K562 (cell line): ENCODE data around the gene MMP24. TPM values are rescaled to one million over a fixed set of nuclear protein-coding genes. Genes with fewer than 3 reads are reported as not detected.

Source experiments
- CREM ChIP-seq: IDR thresholded peaks from 2 replicates; pipeline ENCODE4 v1.6.1; 2014; ENCODE audit warnings: antibody characterized with exemption, low read depth
- DPF2 ChIP-seq: fragments of 450-650 bp; IDR thresholded peaks from 2 replicates; pipeline ENCODE4 v1.6.1; 2016
- EP400 ChIP-seq: fragments of 450-650 bp; IDR thresholded peaks from 2 replicates; pipeline ENCODE4 v1.6.1; 2017; ENCODE audit warnings: antibody characterized with exemption, mild to moderate bottlenecking, moderate library complexity
- HDAC1 ChIP-seq, 2 experiments: fragments of 450-650 bp; IDR thresholded peaks; 2 replicates each; pipeline ENCODE4 v1.6.1; 2016 to 2017; ENCODE audit warnings: inconsistent platforms in 1 of 2, mild to moderate bottlenecking in 1 of 2, moderate library complexity in 1 of 2
- HIVEP1 ChIP-seq: fragments of 250-450 bp; sonication (Bioruptor Pico); IDR thresholded peaks from 2 replicates; pipeline ENCODE4 v1.4.0; 2020; ENCODE audit warnings: mild to moderate bottlenecking
- HNRNPUL1 ChIP-seq: fragments of 200-400 bp; formaldehyde crosslinking; IDR thresholded peaks from 2 replicates; pipeline ENCODE4 v1.6.1; 2017; ENCODE audit warnings: low read length
- NFIC ChIP-seq: fragments of 450-650 bp; IDR thresholded peaks from 2 replicates; pipeline ENCODE4 v1.6.1; 2017; ENCODE audit warnings: mild to moderate bottlenecking, inconsistent platforms
- POLR2B ChIP-seq: fragments of 450-650 bp; IDR thresholded peaks from 2 replicates; pipeline ENCODE4 v1.6.1; 2018; ENCODE audit warnings: low read depth; ENCODE audit not compliant: partially characterized antibody
- TAF1 ChIP-seq: IDR thresholded peaks from 2 replicates; pipeline ENCODE4 v1.6.1; 2011; ENCODE audit warnings: mild to moderate bottlenecking, low read length, moderate library complexity; ENCODE audit not compliant: insufficient read depth, control insufficient read depth, severe bottlenecking; ENCODE audit errors: extremely low read depth
- TAF7 ChIP-seq: fragments of 450-650 bp; IDR thresholded peaks from 2 replicates; pipeline ENCODE4 v1.6.1; 2016; ENCODE audit warnings: missing genetic modification characterization, missing compliant biosample characterization
- TCFL5 ChIP-seq: fragments of 250-450 bp; sonication (Bioruptor Pico); conservative IDR thresholded peaks from 2 replicates; pipeline ENCODE4 v1.6.1; 2021; ENCODE audit warnings: mild to moderate bottlenecking, moderate library complexity, matching md5 sums
- ZNF780A ChIP-seq: fragments of 250-450 bp; sonication (Bioruptor Pico); IDR thresholded peaks from 2 replicates; pipeline ENCODE4 v1.5.0; 2021; ENCODE audit warnings: mild to moderate bottlenecking
- polyA plus RNA-seq, 8 experiments: library from polyadenylated mRNA; depleted of rRNA in 4 of 8; stranded (reverse) in 5 of 8; unstranded in 3 of 8; fragments of >200 nt; fragmentation: Nextera tagmentation in 2 of 8; fragmentation: Illumina TruSeq in 1 of 8; extraction: Ambion mirVana in 2 of 8; extraction: Trizol in 1 of 8; gene quantifications; 2 replicates each; pipeline versions ENCODE4 v1.2.1 to v1.2.3, GENCODE V29; 2011 to 2014; ENCODE audit warnings: inconsistent platforms in 1 of 8, missing spikeins in 1 of 8
- total RNA-seq, 7 experiments: library from RNA; depleted of rRNA in 6 of 7; stranded (reverse); fragments of >200 nt in 6 of 7; fragmentation: Illumina TruSeq in 2 of 7; extraction: Trizol in 2 of 7; gene quantifications; 2 replicates each; pipeline versions ENCODE4 v1.2.1 to v1.2.3, GENCODE V29; 2011 to 2021; ENCODE audit warnings: low replicate concordance in 1 of 7
- TF ChIP-seq, protein P1 (sequence below): fragments of 150-350 bp; IDR thresholded peaks from 2 replicates; pipeline ENCODE4 v1.6.1; 2014; ENCODE audit warnings: low read depth, mild to moderate bottlenecking, low read length, borderline replicate concordance
- TF ChIP-seq, protein P2 (sequence below): fragments of 200-400 bp; formaldehyde crosslinking; IDR thresholded peaks from 2 replicates; pipeline ENCODE4 v1.6.1; 2017; ENCODE audit warnings: mild to moderate bottlenecking, low read depth, low read length, moderate library complexity
- TF ChIP-seq, protein P3 (sequence below): fragments of 450-650 bp; IDR thresholded peaks from 2 replicates; pipeline ENCODE4 v1.6.1; 2016
- TF ChIP-seq, protein P4 (sequence below): sonication (generic); formaldehyde crosslinking; IDR thresholded peaks from 2 replicates; pipeline ENCODE4 v1.9.0; 2022; ENCODE audit warnings: mild to moderate bottlenecking, missing genetic modification reagents
- TF ChIP-seq, protein P5 (sequence below): sonication (generic); formaldehyde crosslinking; IDR thresholded peaks from 2 replicates; pipeline ENCODE4 v1.8.0; 2023; ENCODE audit warnings: missing genetic modification reagents, mild to moderate bottlenecking, borderline replicate concordance

MMP24 gene
- total and polyA plus RNA-seq, 9 of the 15 experiments (the other 6 are each of a cell fraction or from before 2014, with no cell fraction given), result 0.03 to 0.07 (median 0.03) TPM; not detected in 6

DNA sequence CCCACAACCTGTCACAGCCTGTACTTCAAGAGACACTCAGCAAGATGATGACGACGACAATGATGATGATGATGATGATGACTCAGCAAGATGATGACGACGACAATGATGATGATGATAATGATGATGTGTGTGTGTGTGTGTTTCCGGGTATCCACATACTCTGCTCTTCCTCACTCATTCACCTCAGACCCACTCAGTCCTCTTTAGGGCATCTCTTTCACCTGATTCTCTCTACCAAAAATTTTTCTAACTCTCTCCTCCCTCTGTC is 59.3 kb downstream of the MMP24 start (continued):
- TF ChIP-seq, protein P1, sequence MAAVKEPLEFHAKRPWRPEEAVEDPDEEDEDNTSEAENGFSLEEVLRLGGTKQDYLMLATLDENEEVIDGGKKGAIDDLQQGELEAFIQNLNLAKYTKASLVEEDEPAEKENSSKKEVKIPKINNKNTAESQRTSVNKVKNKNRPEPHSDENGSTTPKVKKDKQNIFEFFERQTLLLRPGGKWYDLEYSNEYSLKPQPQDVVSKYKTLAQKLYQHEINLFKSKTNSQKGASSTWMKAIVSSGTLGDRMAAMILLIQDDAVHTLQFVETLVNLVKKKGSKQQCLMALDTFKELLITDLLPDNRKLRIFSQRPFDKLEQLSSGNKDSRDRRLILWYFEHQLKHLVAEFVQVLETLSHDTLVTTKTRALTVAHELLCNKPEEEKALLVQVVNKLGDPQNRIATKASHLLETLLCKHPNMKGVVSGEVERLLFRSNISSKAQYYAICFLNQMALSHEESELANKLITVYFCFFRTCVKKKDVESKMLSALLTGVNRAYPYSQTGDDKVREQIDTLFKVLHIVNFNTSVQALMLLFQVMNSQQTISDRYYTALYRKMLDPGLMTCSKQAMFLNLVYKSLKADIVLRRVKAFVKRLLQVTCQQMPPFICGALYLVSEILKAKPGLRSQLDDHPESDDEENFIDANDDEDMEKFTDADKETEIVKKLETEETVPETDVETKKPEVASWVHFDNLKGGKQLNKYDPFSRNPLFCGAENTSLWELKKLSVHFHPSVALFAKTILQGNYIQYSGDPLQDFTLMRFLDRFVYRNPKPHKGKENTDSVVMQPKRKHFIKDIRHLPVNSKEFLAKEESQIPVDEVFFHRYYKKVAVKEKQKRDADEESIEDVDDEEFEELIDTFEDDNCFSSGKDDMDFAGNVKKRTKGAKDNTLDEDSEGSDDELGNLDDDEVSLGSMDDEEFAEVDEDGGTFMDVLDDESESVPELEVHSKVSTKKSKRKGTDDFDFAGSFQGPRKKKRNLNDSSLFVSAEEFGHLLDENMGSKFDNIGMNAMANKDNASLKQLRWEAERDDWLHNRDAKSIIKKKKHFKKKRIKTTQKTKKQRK, result no peak
- TF ChIP-seq, protein P2, sequence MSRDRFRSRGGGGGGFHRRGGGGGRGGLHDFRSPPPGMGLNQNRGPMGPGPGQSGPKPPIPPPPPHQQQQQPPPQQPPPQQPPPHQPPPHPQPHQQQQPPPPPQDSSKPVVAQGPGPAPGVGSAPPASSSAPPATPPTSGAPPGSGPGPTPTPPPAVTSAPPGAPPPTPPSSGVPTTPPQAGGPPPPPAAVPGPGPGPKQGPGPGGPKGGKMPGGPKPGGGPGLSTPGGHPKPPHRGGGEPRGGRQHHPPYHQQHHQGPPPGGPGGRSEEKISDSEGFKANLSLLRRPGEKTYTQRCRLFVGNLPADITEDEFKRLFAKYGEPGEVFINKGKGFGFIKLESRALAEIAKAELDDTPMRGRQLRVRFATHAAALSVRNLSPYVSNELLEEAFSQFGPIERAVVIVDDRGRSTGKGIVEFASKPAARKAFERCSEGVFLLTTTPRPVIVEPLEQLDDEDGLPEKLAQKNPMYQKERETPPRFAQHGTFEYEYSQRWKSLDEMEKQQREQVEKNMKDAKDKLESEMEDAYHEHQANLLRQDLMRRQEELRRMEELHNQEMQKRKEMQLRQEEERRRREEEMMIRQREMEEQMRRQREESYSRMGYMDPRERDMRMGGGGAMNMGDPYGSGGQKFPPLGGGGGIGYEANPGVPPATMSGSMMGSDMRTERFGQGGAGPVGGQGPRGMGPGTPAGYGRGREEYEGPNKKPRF, result no peak
- TF ChIP-seq TAF1 (no peak), HDAC1 (IDR thresholded peaks at IDR 0.05) (peak in 1 of 2 experiments; percentile 81; a peak in 2 of 4 replicates), EP400 (peak; percentile 37; the same call in 1 of the 2 replicates), TCFL5 (CRISPR knock-in tag) (no peak), CREM (peak; percentile 98), ZNF780A (no peak), NFIC (0 out of 2 replicates have a peak, but pooled peaks have one; percentile 16), POLR2B (peak; percentile 29), HIVEP1 (CRISPR knock-in tag) (no peak), DPF2 (peak; percentile 86), TAF7 (tag) (no peak), HNRNPUL1 (no peak)
- TF ChIP-seq, protein P3, sequence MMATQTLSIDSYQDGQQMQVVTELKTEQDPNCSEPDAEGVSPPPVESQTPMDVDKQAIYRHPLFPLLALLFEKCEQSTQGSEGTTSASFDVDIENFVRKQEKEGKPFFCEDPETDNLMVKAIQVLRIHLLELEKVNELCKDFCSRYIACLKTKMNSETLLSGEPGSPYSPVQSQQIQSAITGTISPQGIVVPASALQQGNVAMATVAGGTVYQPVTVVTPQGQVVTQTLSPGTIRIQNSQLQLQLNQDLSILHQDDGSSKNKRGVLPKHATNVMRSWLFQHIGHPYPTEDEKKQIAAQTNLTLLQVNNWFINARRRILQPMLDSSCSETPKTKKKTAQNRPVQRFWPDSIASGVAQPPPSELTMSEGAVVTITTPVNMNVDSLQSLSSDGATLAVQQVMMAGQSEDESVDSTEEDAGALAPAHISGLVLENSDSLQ, result peak; percentile 75
- TF ChIP-seq, protein P4, sequence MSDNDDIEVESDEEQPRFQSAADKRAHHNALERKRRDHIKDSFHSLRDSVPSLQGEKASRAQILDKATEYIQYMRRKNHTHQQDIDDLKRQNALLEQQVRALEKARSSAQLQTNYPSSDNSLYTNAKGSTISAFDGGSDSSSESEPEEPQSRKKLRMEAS, result no peak
- TF ChIP-seq, protein P5, sequence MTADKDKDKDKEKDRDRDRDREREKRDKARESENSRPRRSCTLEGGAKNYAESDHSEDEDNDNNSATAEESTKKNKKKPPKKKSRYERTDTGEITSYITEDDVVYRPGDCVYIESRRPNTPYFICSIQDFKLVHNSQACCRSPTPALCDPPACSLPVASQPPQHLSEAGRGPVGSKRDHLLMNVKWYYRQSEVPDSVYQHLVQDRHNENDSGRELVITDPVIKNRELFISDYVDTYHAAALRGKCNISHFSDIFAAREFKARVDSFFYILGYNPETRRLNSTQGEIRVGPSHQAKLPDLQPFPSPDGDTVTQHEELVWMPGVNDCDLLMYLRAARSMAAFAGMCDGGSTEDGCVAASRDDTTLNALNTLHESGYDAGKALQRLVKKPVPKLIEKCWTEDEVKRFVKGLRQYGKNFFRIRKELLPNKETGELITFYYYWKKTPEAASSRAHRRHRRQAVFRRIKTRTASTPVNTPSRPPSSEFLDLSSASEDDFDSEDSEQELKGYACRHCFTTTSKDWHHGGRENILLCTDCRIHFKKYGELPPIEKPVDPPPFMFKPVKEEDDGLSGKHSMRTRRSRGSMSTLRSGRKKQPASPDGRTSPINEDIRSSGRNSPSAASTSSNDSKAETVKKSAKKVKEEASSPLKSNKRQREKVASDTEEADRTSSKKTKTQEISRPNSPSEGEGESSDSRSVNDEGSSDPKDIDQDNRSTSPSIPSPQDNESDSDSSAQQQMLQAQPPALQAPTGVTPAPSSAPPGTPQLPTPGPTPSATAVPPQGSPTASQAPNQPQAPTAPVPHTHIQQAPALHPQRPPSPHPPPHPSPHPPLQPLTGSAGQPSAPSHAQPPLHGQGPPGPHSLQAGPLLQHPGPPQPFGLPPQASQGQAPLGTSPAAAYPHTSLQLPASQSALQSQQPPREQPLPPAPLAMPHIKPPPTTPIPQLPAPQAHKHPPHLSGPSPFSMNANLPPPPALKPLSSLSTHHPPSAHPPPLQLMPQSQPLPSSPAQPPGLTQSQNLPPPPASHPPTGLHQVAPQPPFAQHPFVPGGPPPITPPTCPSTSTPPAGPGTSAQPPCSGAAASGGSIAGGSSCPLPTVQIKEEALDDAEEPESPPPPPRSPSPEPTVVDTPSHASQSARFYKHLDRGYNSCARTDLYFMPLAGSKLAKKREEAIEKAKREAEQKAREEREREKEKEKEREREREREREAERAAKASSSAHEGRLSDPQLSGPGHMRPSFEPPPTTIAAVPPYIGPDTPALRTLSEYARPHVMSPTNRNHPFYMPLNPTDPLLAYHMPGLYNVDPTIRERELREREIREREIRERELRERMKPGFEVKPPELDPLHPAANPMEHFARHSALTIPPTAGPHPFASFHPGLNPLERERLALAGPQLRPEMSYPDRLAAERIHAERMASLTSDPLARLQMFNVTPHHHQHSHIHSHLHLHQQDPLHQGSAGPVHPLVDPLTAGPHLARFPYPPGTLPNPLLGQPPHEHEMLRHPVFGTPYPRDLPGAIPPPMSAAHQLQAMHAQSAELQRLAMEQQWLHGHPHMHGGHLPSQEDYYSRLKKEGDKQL (CRISPR knock-in tag), result no peak
